Measurements from ENCODE around the gene P2RX1. TPM values are rescaled to one million over a fixed set of nuclear protein-coding genes. Genes with fewer than 3 reads are reported as not detected.
"Not testable (repeated sequence)": the region's sequence is repeated elsewhere in the genome, so short reads cannot be mapped to it uniquely, and the experiment has no call there.

Gene P2RX1
- total RNA-seq, 1 experiment from 2014 or later = not detected

DNA sequence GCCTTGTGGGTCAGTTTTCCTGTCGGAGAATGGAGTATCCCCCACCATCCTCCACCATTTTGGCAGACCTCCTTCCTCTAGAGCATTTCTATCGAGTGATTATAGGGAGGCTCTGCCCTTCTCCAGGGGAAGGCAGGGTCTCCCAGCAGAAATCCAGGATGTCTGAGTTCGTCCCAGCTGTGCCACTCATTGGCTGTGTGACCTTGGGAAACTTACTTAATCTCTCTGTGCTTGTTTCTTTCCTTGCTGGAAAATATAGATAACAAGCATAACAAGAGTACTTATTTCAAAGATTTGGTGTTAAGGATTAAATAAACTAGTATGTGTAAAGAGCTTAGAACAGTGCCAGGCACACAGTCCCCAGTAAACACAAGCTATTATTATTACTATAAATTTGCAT, 33.2 kb upstream of the P2RX1 start:
- Histone ChIP-seq H3K18ac (ENCODE audit: insufficient read length, low read depth, low read length) (no peak overlapping the region), H3K79me1 (ENCODE audit: insufficient read depth, low read depth, low read length, poor library complexity, severe bottlenecking) (no peaks in the 10 kb centered on the region), H4K5ac (ENCODE audit: insufficient read length, low read depth, low read length) (no peak overlapping the region), H3K4me1 (ENCODE audit: insufficient read depth, low read length) (no peaks in the 10 kb centered on the region), H2BK120ac (ENCODE audit: low read depth, low read length, poor library complexity, severe bottlenecking) (no peak overlapping the region), H3K27me3 (ENCODE audit: insufficient read depth, low read length) (no peaks in the 10 kb centered on the region), H2AK5ac (ENCODE audit: insufficient read length, low read length) (no peak overlapping the region), H4K8ac (replicated peaks; ENCODE audit: insufficient read length, low read depth, low read length) (no peak overlapping the region), H3K27ac (ENCODE audit: insufficient read length, low read depth, low read length) (no peak overlapping the region), H2BK15ac (ENCODE audit: low read depth, low read length) (no peak overlapping the region), H3K4ac (ENCODE audit: low read depth, low read length) (no peak overlapping the region), H3K79me2 (ENCODE audit: insufficient read depth, low read length) (no peaks in the 10 kb centered on the region), H4K91ac (ENCODE audit: insufficient read length, low read depth, low read length) (no peak overlapping the region), H3K9ac (ENCODE audit: extremely low read depth, insufficient read length, low read length) (no peak overlapping the region), H2BK12ac (ENCODE audit: insufficient read length, low read depth, low read length) (no peak overlapping the region), H3K14ac (ENCODE audit: insufficient read depth, low read length) (no peak overlapping the region), H3K4me2 (ENCODE audit: insufficient read depth, insufficient read length, low read length) (no peak overlapping the region), H2BK5ac (ENCODE audit: insufficient read length, low read length) (no peak overlapping the region), H4K20me1 (ENCODE audit: control insufficient read depth, insufficient read depth, insufficient read length) (no peaks in the 10 kb centered on the region), H3K9me3 (ENCODE audit: control insufficient read depth, low read depth, low read length) (no peaks in the 10 kb centered on the region), H3T11ph (ENCODE audit: low read length) (no peak overlapping the region), H2AFZ (ENCODE audit: low read length) (no peak overlapping the region), H2BK20ac (ENCODE audit: low read depth, low read length, poor library complexity, severe bottlenecking) (no peak overlapping the region), H3K23ac (ENCODE audit: insufficient read length, low read depth, low read length) (no peak overlapping the region), H3K56ac (ENCODE audit: insufficient read length, low read depth, low read length) (no peak overlapping the region), H3K23me2 (ENCODE audit: insufficient read length, low read depth, low read length, poor library complexity, severe bottlenecking) (no peaks in the 10 kb centered on the region)
- no peak overlapping the region for H3K4me3 Mint-ChIP-seq
- peak overlapping the region in 2 of 3 experiments; percentile 18 to 65; a peak in 2 of 7 replicates for H3K27ac Mint-ChIP-seq
- no peak for DNase-seq
- no CpG with 5 or more reads among the region's 3 CpGs for WGBS (ENCODE audit: extremely low coverage, insufficient read length, low lambda C conversion rate)
- TF ChIP-seq, protein P1, sequence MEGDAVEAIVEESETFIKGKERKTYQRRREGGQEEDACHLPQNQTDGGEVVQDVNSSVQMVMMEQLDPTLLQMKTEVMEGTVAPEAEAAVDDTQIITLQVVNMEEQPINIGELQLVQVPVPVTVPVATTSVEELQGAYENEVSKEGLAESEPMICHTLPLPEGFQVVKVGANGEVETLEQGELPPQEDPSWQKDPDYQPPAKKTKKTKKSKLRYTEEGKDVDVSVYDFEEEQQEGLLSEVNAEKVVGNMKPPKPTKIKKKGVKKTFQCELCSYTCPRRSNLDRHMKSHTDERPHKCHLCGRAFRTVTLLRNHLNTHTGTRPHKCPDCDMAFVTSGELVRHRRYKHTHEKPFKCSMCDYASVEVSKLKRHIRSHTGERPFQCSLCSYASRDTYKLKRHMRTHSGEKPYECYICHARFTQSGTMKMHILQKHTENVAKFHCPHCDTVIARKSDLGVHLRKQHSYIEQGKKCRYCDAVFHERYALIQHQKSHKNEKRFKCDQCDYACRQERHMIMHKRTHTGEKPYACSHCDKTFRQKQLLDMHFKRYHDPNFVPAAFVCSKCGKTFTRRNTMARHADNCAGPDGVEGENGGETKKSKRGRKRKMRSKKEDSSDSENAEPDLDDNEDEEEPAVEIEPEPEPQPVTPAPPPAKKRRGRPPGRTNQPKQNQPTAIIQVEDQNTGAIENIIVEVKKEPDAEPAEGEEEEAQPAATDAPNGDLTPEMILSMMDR (conservative IDR thresholded peaks at IDR 0.05) = no peak
- H3K9me3 Mint-ChIP-seq = no peaks in the 10 kb centered on the region
- H3K36me3 Mint-ChIP-seq (ENCODE audit: insufficient read depth in 1 of 3, low read depth in 3 of 3) = no peaks in the 10 kb centered on the region
- H3K4me1 Mint-ChIP-seq = peaks cover 3 to 8% of the 10 kb centered on the region in 2 experiments; a peak in 3 of 4 replicates
- H3K27me3 Mint-ChIP-seq (ENCODE audit: low read depth) = peaks cover 2% of the 10 kb centered on the region

DNA sequence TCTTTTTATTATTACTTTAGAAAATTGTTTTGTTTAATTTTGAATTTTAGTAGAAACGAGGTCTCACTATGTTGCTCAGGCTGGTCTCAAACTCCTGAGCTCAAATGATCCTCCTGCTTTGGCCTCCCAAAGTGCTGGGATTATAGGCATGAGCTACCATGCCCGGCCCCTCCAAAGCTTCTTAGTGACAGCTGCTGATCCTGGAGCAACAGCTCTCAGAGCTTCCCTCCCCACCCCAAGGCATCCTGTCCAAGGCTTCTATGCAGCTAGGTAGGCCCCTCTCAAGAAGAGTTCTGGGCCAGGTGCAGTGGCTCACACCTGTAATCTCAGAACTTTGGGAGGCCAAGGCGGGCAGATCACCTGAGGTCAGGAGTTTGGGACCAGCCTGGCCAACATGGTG, 32.3 kb upstream of the P2RX1 start:
- H2BK20ac ChIP-seq (ENCODE audit: low read depth, low read length, poor library complexity, severe bottlenecking); H4K20me1 ChIP-seq (ENCODE audit: control insufficient read depth, insufficient read depth, insufficient read length); H2BK12ac ChIP-seq (ENCODE audit: insufficient read length, low read depth, low read length); H3K27ac ChIP-seq (ENCODE audit: insufficient read length, low read depth, low read length); H2BK15ac ChIP-seq (ENCODE audit: low read depth, low read length); H4K91ac ChIP-seq (ENCODE audit: insufficient read length, low read depth, low read length); H2AFZ ChIP-seq (ENCODE audit: low read length); H4K8ac ChIP-seq (replicated peaks; ENCODE audit: insufficient read length, low read depth, low read length); H3K23me2 ChIP-seq (ENCODE audit: insufficient read length, low read depth, low read length, poor library complexity, severe bottlenecking); H3K79me1 ChIP-seq (ENCODE audit: insufficient read depth, low read depth, low read length, poor library complexity, severe bottlenecking); H3T11ph ChIP-seq (ENCODE audit: low read length); H3K4me3 Mint-ChIP-seq; H3K56ac ChIP-seq (ENCODE audit: insufficient read length, low read depth, low read length); H3K4ac ChIP-seq (ENCODE audit: low read depth, low read length); H3K4me1 ChIP-seq (ENCODE audit: insufficient read depth, low read length); H3K27me3 ChIP-seq (ENCODE audit: insufficient read depth, low read length); H3K4me2 ChIP-seq (ENCODE audit: insufficient read depth, insufficient read length, low read length); H3K9me3 Mint-ChIP-seq; H3K79me2 ChIP-seq (ENCODE audit: insufficient read depth, low read length); H2AK5ac ChIP-seq (ENCODE audit: insufficient read length, low read length); DNase-seq; H3K9ac ChIP-seq (ENCODE audit: extremely low read depth, insufficient read length, low read length); H3K36me3 Mint-ChIP-seq (ENCODE audit: insufficient read depth in 1 of 3, low read depth in 3 of 3); H4K5ac ChIP-seq (ENCODE audit: insufficient read length, low read depth, low read length); H2BK120ac ChIP-seq (ENCODE audit: low read depth, low read length, poor library complexity, severe bottlenecking); H3K18ac ChIP-seq (ENCODE audit: insufficient read length, low read depth, low read length); H3K9me3 ChIP-seq (ENCODE audit: control insufficient read depth, low read depth, low read length); H3K14ac ChIP-seq (ENCODE audit: insufficient read depth, low read length); H3K23ac ChIP-seq (ENCODE audit: insufficient read length, low read depth, low read length); H2BK5ac ChIP-seq (ENCODE audit: insufficient read length, low read length): not testable (repeated sequence)
- H3K27ac Mint-ChIP-seq = peak overlapping the region in 1 of 3 experiments; percentile 67; a peak in 1 of 7 replicates
- WGBS (ENCODE audit: extremely low coverage, insufficient read length, low lambda C conversion rate) = no CpG with 5 or more reads among the region's 3 CpGs
- peaks cover 11% of the 10 kb centered on the region for H3K27me3 Mint-ChIP-seq (ENCODE audit: low read depth)
- H3K4me1 Mint-ChIP-seq = peaks cover 9 to 14% of the 10 kb centered on the region in 2 experiments
